KOPT-K1 (cell line): Measurements from ENCODE around the gene NGEF.

Source experiments
- H3K27ac ChIP-seq: fragments of 200-600 bp; sonication (generic); 2 replicates; pipeline ENCODE4 v1.5.1; 2016; ENCODE audit warnings: antibody characterized with exemption, mild to moderate bottlenecking, low read depth, low read length; ENCODE audit not compliant: poor library complexity, severe bottlenecking
- H3K36me3 ChIP-seq: fragments of 200-600 bp; sonication (generic); 2 replicates; pipeline ENCODE4 v1.5.1; 2017; ENCODE audit warnings: antibody characterized with exemption, mild to moderate bottlenecking, low read length, moderate library complexity; ENCODE audit not compliant: insufficient read depth
- H3K9me3 ChIP-seq: fragments of 200-600 bp; sonication (generic); 2 replicates; pipeline ENCODE4 v1.5.1; 2017; ENCODE audit warnings: antibody characterized with exemption, low read length, mild to moderate bottlenecking; ENCODE audit not compliant: insufficient read depth, poor library complexity, severe bottlenecking

The NGEF gene

DNA sequence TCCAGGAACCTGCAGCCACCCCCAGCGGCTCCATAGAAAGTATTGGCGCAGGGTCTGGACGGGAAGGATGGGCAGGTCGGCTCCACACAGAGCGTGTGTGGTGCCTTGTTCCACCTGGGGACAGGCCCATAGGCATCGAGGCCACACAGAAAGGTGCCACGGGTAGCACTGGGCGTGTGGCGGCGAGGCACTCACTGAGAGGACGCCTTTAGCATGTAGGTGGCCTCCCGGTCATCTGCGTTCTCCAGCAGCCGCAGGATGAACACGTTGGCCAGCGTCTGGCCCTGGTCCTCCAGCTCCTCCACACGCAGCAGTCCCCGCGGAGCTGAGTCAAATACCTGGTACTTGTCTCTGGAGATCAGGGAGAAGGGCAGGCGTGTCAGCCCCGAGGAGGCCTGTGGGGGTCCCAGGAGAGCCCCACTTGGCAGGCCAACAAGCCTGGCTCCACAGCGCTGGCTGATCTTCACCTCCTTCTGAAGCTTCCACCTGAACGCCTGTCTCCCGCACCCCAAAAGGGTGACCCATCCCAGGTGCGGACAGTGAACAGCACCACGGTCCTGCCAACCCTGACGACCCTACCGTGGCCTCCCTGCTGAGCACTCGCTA, 129.8 kb downstream of the NGEF start:
- H3K27ac ChIP-seq: no peak overlapping the region
- no peaks in the 10 kb centered on the region for H3K36me3 ChIP-seq
- no peaks in the 10 kb centered on the region for H3K9me3 ChIP-seq

DNA sequence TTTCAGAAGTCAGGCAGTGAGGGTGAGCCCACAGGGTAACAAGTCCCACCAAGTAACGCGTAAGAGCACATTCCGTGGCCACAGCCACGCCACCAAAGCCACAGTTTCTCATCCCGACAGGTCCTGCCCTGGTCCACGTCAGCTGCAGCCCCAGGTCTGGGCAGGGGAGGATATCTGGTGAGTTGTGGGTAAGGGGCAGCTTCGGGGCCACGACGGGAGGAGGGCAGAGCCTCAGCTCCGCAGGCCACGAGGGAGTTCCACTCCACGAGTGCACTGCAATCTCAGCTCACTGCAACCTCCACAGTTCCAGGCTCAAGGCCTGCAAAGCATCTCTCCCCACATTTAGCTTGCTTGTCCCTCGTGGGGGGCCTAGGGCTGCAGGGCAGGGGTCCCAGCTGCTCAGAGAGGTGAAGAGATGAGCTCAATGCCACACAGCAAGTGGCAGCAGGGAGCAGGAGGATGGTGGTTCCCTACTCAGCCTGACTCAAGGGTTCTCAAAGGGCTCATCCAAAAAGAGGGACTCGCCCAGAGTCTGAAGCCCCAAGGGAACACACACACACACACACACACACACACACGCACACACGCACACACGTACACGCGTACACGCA, 130.4 kb downstream of the NGEF start:
- no peaks in the 10 kb centered on the region for H3K9me3 ChIP-seq
- H3K36me3 ChIP-seq: no peaks in the 10 kb centered on the region
- no peak overlapping the region for H3K27ac ChIP-seq

DNA sequence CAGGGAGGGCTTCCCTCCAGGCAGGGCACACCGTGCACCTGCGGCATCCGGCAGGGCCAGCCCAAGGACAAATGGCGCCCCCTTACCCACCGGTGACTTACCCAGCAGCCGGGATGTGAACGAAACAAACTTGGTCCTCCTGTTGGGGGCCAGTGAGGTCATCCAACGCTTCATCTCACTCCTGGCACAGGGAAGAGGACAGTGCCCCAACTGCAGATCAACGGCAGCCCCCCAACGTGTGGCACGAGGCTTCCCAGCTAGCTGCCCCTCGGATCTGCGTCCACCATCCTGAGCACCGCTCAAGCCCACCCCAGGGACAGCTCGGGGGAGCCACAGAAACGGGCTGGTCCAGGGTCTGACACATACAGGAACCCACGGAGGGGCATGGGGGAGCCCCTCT, 131.0 kb downstream of the NGEF start:
- Histone ChIP-seq H3K27ac (no peak overlapping the region), H3K9me3 (no peaks in the 10 kb centered on the region), H3K36me3 (no peaks in the 10 kb centered on the region)

DNA sequence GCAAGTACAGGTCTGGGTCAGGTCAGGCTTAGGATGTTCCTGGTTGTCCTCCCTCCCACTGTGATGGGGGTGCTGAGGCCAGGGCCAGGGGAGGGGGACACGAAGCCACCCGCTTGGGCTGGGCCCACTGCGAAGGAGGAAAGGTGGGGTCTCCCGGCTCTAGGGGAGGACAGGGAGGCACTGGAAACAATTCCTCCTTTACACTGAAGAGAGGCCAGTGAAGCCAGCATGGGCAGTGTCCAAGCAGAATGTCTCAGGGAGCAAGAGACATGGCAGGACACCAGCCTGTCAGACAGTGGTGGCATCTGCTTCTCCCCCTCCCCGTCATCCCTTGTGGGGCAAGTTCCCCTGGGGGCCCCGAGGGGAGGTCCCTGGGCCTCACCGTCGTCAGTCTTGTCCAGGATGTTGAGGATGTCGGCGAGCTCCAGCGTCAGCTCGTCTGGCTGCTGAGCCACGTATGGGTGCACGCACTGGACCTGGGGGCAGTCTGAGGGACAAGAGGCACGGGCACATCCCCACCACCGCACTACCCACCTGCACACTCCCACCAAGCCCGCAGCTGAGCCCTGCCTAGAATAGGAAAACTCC, 132.2 kb downstream of the NGEF start:
- no peaks in the 10 kb centered on the region for H3K9me3 ChIP-seq
- no peak overlapping the region for H3K27ac ChIP-seq
- no peaks in the 10 kb centered on the region for H3K36me3 ChIP-seq

DNA sequence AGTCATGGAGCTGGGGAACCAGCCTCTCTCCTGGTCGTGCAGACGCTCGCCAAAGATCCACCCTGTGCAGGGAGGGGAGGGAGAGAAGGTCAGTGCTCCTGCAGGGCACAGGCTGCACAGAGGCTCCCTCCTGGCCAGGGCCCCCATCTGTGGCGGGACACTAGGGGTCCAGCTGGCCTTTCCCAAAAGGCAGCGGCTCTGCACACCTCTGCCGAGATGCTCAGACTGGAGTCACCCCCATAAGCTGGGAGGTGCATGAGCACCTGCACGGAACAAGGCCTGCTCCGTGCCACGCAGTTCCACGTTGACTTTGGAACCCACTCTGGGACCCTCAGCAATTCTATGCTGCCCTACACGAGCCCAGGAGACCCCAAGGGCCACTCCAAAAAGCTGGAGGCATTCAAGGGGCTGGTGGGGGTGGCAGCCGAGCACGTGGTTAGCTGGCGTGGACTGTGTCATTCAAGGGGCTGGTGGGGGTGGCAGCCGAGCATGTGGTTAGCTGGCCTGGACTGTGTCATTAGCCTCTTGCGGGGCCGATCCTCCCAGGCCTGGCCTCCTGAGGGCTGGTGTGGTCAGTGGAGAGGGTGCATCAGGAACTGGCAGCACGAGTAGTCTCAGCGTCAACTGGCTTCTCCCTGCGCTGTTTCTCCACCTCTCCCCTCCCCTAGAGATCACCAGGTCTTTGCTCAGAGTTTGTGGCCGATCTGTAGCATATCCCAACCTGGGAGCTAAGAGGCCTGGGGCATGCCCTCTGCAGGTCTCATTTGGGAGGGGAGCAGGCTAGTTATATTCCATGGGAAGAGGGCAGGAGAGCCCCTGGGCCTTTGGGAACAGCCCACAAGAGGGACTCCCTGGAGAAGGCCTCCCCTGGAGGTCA, 133.2 kb downstream of the NGEF start:
- H3K36me3 ChIP-seq: no peaks in the 10 kb centered on the region
- no peaks in the 10 kb centered on the region for H3K9me3 ChIP-seq

DNA sequence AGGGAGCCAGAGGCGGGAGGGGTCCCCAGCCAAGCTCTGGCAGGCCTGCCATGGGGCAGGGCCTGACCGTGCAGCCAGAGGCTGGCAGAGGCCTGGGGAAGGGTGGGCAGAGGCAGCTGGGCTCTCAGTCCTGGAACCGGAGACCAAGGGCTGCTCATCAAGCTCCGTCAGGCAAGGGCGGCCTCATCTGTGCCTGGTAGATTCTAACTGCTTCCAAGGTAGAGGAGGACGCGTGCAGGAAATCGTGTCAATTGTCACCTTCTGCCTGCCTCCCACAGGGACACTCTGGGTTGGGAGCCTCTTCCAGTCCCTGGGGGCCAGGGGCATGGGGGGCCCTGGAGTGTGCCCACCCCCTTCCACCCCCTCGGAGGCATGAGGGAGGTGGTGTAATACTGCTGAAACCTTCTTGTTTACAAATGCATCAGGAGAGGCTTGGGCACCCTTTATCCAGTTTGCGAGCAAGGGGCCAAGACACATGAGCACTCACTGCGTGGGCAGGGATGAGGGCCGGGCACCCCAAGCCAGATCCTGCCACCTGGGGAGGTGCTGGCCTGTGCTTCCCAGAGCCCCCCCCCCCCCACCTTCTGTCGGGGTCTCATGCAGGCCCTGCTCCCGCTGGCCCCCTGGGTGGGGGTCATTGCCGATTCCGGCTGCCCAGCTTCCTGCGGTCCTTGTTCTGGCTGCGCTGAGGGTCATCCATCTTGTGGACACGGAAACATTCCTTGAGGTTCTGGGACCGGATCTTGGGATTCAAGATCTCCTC, 134.0 kb downstream of the NGEF start:
- H3K27ac ChIP-seq: no peak overlapping the region
- no peaks in the 10 kb centered on the region for H3K9me3 ChIP-seq
- H3K36me3 ChIP-seq: no peaks in the 10 kb centered on the region

More for the DNA sequence above, 133.2 kb downstream of the NGEF start:
- H3K27ac ChIP-seq: no peak overlapping the region

DNA sequence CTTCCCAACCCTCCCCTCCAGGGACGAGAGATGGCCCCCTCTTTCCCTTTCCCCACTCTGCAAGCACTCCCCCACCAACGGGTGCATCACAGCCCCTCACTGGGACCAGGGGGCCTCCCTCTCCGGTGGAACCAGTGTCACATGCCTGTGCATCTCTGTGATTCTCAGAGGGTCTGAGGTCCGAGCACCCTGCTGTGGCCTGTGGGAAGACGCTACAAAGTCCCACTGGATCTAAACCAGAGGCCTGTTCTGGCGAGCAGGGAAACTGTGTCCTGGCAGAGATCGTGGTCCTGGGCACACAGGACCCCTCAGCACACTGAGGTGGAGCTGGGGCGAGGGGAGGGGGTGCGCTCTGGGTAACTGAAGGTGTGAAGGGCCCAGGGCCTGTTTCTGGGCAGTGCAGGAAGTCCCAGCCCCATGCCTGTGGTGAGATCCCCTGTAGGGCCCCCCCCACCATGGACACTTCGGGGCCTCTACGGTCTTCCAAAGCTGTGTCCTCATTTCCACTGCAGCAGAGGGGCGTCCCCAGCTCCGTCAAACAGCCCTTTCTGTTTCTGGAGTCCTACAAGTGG, 135.0 kb downstream of the NGEF start:
- Histone ChIP-seq H3K27ac (no peak overlapping the region), H3K36me3 (no peaks in the 10 kb centered on the region), H3K9me3 (no peaks in the 10 kb centered on the region)

DNA sequence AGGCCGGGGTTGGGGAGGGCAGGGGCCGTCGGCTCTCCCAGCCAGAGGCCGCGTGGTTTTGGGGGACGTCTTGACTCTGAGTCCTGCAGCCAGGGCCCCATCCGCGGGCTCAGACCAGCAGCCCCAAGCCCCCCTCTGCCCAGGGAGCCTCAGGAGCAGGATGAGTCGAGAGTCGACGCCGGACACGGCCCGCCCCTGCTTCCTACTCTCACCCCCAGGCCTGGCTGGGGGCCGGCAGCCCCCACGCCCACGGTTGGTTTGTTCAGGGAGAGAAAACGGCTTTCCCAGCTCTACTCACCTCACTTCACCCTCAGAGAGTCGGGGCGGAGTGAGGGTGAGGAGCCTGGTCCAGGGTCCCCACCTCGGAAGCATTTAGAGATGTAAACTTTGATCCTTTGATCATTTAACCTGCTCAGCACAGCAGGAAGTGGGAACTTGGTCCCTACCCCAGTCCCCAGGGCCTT, 136.0 kb downstream of the NGEF start:
- no peaks in the 10 kb centered on the region for H3K9me3 ChIP-seq
- H3K27ac ChIP-seq: no peak overlapping the region
- no peaks in the 10 kb centered on the region for H3K36me3 ChIP-seq

DNA sequence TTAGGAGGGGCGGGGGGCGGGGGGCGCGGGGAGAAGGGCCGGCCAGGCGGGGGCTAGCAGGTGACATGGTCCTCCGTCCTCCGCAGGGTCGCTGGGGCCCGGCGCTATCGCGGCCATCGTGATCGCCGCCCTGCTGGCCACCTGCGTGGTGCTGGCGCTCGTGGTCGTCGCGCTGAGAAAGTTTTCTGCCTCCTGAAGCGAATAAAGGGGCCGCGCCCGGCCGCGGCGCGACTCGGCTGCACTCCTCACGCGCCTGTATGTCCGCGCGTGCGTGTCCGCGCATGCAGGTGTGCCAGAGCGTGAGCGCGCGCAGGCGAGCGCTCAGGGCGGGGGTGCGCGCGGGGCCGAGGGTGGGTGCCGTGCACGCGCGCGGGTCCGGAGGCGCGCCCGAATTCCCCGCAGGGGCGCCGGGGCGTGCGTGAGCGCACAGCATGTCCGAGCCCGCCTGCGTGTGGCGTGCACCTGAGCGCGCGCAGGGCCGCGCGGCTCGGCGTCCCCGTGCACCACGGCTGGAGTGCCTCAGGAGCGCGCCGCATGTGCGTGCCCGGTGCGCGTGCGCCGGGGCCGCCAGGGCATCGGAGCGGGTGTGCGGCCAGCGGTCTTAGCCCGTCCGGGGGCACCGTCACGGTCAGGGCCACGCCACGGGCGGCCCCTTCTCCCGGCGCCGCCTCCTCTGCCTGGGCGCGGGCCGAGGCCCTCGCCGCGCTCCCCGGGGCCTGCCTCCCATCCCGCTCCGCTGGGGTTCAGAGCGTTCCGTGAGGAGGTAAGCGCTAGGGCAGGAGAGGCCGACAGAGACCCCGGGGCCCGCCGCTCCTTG, 136.7 kb downstream of the NGEF start:
- H3K27ac ChIP-seq: no peak overlapping the region

DNA sequence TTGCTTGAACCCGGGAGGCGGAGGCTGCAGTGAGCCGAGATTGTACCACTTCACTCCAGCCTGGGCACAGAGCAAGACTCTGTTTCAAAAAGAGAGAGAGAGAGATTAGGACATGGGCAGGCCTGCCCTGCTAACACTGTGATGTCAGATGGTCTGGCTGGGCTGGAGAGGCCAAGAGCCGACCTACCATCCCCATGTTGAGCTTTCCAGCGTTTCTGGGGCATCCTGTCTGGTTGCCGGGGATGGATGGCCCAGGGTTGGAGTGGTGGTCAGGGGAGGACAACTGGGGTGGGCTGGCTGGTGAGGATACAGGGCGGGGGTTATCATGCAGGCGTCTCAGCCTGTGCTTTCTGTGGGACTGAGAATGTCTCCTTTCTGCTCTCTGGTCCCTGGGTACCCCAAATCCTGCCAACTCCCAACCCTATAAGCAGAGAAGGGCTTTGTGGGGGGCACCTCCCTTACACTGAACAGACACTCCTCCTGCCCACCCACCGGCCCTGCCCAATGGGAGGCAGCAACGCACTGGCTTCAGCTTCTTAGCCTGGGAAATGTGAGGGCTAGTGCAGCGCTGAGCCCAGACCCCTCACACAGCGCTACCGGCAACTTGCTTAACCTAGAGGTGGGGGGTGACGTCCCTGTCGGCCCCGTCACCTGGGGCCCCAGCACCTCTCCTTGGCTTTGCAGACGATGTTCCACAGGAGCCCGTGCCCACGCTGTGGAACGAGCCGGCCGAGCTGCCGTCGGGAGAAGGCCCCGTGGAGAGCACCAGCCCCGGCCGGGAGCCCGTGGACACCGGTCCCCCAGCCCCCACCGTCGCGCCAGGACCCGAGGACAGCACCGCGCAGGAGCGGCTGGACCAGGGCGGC, 137.6 kb downstream of the NGEF start:
- no peak overlapping the region for H3K27ac ChIP-seq
- H3K9me3 ChIP-seq: no peaks in the 10 kb centered on the region
- H3K36me3 ChIP-seq: no peaks in the 10 kb centered on the region

More for the DNA sequence above, 136.7 kb downstream of the NGEF start:
- H3K9me3 ChIP-seq: no peaks in the 10 kb centered on the region
- H3K36me3 ChIP-seq: no peaks in the 10 kb centered on the region

DNA sequence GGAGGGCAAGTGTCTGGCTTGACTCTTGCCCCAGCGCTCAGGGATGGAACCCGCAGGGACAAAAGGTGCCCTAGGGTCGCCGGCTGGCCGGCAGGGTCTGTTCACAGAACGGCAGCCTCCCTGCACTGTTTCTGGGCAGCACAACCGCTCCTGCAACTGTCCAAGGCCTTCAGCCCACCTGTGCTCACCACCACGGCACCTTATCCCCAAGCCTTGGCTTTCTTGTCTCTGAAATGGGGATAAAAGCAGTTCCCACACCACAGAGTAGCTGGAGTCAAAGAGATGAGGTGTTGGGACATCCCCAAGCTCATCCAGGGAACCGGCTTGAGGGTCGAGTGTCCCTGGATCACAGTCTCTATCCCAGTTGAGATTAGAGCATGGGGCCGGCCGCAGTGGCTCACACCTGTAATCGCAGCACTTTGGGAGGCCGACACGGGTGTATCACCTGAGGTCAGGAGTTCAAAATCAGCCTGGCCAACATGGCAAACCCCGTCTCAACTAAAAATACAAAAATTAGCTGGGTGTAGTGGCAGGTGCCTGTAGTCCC, 138.3 kb downstream of the NGEF start:
- Histone ChIP-seq H3K36me3 (no peaks in the 10 kb centered on the region), H3K9me3 (no peaks in the 10 kb centered on the region), H3K27ac (no peak overlapping the region)

DNA sequence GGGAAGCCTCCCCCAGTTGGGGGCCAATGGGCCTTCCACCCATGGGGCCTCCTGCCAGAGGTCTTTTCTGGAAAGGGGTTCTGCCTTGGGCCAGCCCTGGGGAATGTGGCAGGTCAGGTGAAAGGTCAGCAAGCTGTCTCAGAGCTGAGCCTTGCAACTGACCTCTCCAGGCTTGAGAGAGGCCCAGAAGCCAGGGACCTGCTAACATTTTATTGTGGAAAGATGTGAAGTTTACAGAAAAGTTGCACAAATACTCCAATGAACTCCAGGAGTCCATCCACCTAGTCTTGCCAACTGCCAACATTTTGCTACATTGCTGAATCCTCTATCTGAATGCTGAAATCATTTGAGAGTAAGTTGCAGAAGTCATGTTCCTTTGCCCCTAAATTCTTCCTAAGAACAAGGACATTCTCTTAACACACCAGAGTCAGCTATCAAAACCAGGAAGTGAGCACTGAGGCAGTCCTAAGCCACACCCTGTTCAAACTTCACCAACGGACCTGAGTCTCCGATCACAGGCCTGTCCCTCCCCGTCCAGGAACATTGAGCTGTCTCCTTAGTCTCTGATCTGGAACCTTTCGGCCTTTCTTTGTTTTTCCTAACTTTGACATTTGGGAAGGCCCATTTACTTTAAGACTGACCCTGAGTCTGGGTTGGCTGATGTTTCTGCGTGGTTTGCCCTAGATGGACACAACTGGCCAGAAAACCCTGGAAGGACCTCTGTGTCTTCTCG, 139.0 kb downstream of the NGEF start:
- H3K9me3 ChIP-seq: no peaks in the 10 kb centered on the region
- no peak overlapping the region for H3K27ac ChIP-seq
- no peaks in the 10 kb centered on the region for H3K36me3 ChIP-seq
